Right lobe of liver (tissue), 6 donors: ENCODE data around the gene GLA. TPM values are rescaled to one million over a fixed set of nuclear protein-coding genes. Genes with fewer than 3 reads are reported as not detected.

Experiments used
- ATAC-seq, 4 donors: fragments of 200-7000 bp; cut with Tn5 transposase; one replicate each; pipeline ENCODE4 v1.9.1; 2020; ENCODE audit warnings: mild to moderate bottlenecking in 4 of 4, moderate library complexity in 4 of 4
- DNase-seq, 3 donors: peaks; one replicate each; pipeline ENCODE4 v3.0.0-alpha.2; 2020
- H3K27ac ChIP-seq, 3 donors: fragments of 200-600 bp; one replicate each; pipeline ENCODE4 v1.8.0; 2022
- H3K27me3 ChIP-seq, 2 donors: fragments of 200-600 bp; one replicate each; pipeline ENCODE4 v1.8.0; 2022
- H3K36me3 ChIP-seq, 4 donors: fragments of 200-600 bp; sonication (generic) in 1 of 4; one replicate each; pipeline versions ENCODE4 v1.5.1 to v1.8.0; 2017 to 2022; ENCODE audit warnings: control low read depth in 1 of 4
- H3K4me1 ChIP-seq, 4 donors: fragments of 200-600 bp; sonication (generic) in 1 of 4; one replicate each; pipeline versions ENCODE4 v1.5.1 to v1.8.0; 2017 to 2022; ENCODE audit warnings: control low read depth in 1 of 4
- H3K4me3 ChIP-seq, 3 donors: fragments of 200-600 bp; one replicate each; pipeline ENCODE4 v1.8.0; 2022
- H3K9me3 ChIP-seq, 4 donors: fragments of 200-600 bp; sonication (generic) in 1 of 4; one replicate each; pipeline versions ENCODE4 v1.5.1 to v1.8.0; 2017 to 2022; ENCODE audit warnings: control low read depth in 1 of 4
- CTCF ChIP-seq, 4 donors: fragments of 200-600 bp in 3 of 4; fragments of 450-650 bp in 1 of 4; IDR thresholded peaks; one replicate each; pipeline versions ENCODE4 v1.5.1 to v1.8.0; 2016 to 2022; ENCODE audit warnings: antibody characterized with exemption in 4 of 4, mild to moderate bottlenecking in 2 of 4
- POLR2A ChIP-seq: fragments of 450-650 bp; IDR thresholded peaks from one replicate; pipeline ENCODE4 v1.6.1; 2017; ENCODE audit warnings: antibody characterized with exemption, mild to moderate bottlenecking
- WGBS: methylation state at CpG from one replicate; pipeline ENCODE4 v1.1.6; 2018; ENCODE audit warnings: low coverage, low lambda C conversion rate; ENCODE audit not compliant: insufficient coverage; ENCODE audit errors: missing lambda C conversion rate; 5-methylcytosine and 5-hydroxymethylcytosine counted together
- intact Hi-C, 2 donors: fragments of 100-400 bp; cut with DNase I; formaldehyde crosslinking; loops; one replicate each; pipeline versions ENCODE4 v1.11.2 to v1.14.1; 2022
- total RNA-seq, 6 experiments: library from RNA; depleted of rRNA in 2 of 6; stranded (reverse); fragments of >200 nt in 2 of 6; fragmentation: NEBNext Ultra II Directional in 3 of 6; extraction: Animal tissue kit (Norgen Biotek cat#: 25700) in 3 of 6; gene quantifications; one replicate each; pipeline versions ENCODE4 v1.1.0 to v1.2.4, GENCODE V29; 2016 to 2023
- donor health status: DM: no; HTN: yes; CAD: no.
- donor health status: DM: no; HTN: no; CAD: no.
- donor health status: DM: no; HTN: no; CAD: no.
- donor health status: DM: no; HTN: yes; CAD: no.
- donor health status: DM: no; HTN: yes; CAD: no.

Gene GLA
- total RNA-seq, 6 experiments from 2014 or later: 8.1 to 19.0 (median 15.0) TPM

GRCh38 chrX:101398694-101399093, 9.0 kb downstream of the GLA start:
- intact Hi-C loops: no loop called here
- ATAC-seq: no peak

GRCh38 chrX:101397779-101398178, 9.9 kb downstream of the GLA start:
- DNase-seq (no peak), ATAC-seq (no peak)
- intact Hi-C loops: no loop called here
- no peaks in the 10 kb centered on the region for H3K4me1 ChIP-seq
- TF ChIP-seq POLR2A (no peak), CTCF (IDR thresholded peaks at IDR 0.05) (no peak)
- H3K27me3 ChIP-seq: peaks cover 0 to 3% of the 10 kb centered on the region in 2 donors
- peaks cover 0 to 5% (median 3%) of the 10 kb centered on the region in 4 donors for H3K36me3 ChIP-seq
- no peak overlapping the region for H3K4me3 ChIP-seq
- no peaks in the 10 kb centered on the region for H3K9me3 ChIP-seq
- 48% methylated on average over 4 of the region's 4 CpGs for WGBS
- H3K27ac ChIP-seq: no peak overlapping the region

More at GRCh38 chrX:101398694-101399093, 9.0 kb downstream of the GLA start:
- TF ChIP-seq POLR2A (no peak), CTCF (IDR thresholded peaks at IDR 0.05) (no peak)
- H3K4me1 ChIP-seq: no peaks in the 10 kb centered on the region
- no peaks in the 10 kb centered on the region for H3K9me3 ChIP-seq
- peaks cover 0 to 5% (median 3%) of the 10 kb centered on the region in 4 donors for H3K36me3 ChIP-seq
- DNase-seq: no peak
- H3K4me3 ChIP-seq: no peak overlapping the region
- 46% methylated on average over 4 of the region's 4 CpGs for WGBS
- no peak overlapping the region for H3K27ac ChIP-seq
- H3K27me3 ChIP-seq: peaks cover 0 to 3% of the 10 kb centered on the region in 2 donors

- intact Hi-C loops: no loop called here
- no peak overlapping the region for H3K4me3 ChIP-seq
- H3K27ac ChIP-seq: no peak overlapping the region
- H3K27me3 ChIP-seq: peaks cover 0 to 3% of the 10 kb centered on the region in 2 donors
- 73% methylated on average over 1 of the region's 1 CpG for WGBS
- H3K9me3 ChIP-seq: no peaks in the 10 kb centered on the region
- ATAC-seq (peak in 2 of 4 donors; percentile 32 to 47), DNase-seq (no peak)
- TF ChIP-seq CTCF (IDR thresholded peaks at IDR 0.05): no peak
- TF ChIP-seq POLR2A: no peak
- no peaks in the 10 kb centered on the region for H3K4me1 ChIP-seq
- peaks cover 0 to 5% (median 1%) of the 10 kb centered on the region in 4 donors for H3K36me3 ChIP-seq
These were observed 11.9 kb downstream of the GLA start for GRCh38 chrX:101395789-101396188.

GRCh38 chrX:101394372-101394771, 13.4 kb downstream of the GLA start:
- Histone ChIP-seq H3K9me3 (no peaks in the 10 kb centered on the region), H3K36me3 (peaks cover 0 to 5% (median 1%) of the 10 kb centered on the region in 4 donors), H3K27ac (no peak overlapping the region), H3K27me3 (peaks cover 0 to 3% of the 10 kb centered on the region in 2 donors), H3K4me1 (no peaks in the 10 kb centered on the region), H3K4me3 (no peak overlapping the region)
- intact Hi-C loops: no loop called here
- TF ChIP-seq POLR2A (no peak), CTCF (IDR thresholded peaks at IDR 0.05) (no peak)
- ATAC-seq: no peak
- DNase-seq: no peak
